PC-9 (cell line): ENCODE data around the gene ZSCAN10. TPM values are rescaled to one million over a fixed set of nuclear protein-coding genes. Genes with fewer than 3 reads are reported as not detected.

Experiments
- BruUV-seq: library from RNA; stranded (reverse); fragments of 400-500 nt; replicated peaks from 2 replicates; lab custom pipeline; 2021; lab: Mats Ljungman, UMichigan
- CTCF ChIA-PET: fragments of 300-600 bp; sonication (Branson Sonifier 250); formaldehyde crosslinking; loops from one replicate; lab custom pipeline; 2022; ENCODE audit warnings: antibody characterized with exemption; lab: Charles Lee
- POLR2A ChIA-PET: fragments of 300-600 bp; sonication (Branson Sonifier 250); formaldehyde crosslinking; loops from one replicate; lab custom pipeline; 2022; ENCODE audit warnings: antibody characterized with exemption; ENCODE audit not compliant: unreplicated experiment; lab: Charles Lee
- DNase-seq, 2 experiments: peaks; one replicate each; pipeline versions ENCODE4 v3.0.0 to v3.0.0-alpha.2; 2015 to 2022; ENCODE audit warnings: mixed read lengths in 1 of 2
- H2AFZ ChIP-seq: fragments of 200-600 bp; sonication (generic); 2 replicates; pipeline ENCODE4 v1.8.1; 2017; ENCODE audit warnings: antibody characterized with exemption
- H3F3A ChIP-seq: fragments of 200-600 bp; sonication (generic); 2 replicates; pipeline ENCODE4 v1.8.1; 2017; ENCODE audit warnings: antibody characterized with exemption, mild to moderate bottlenecking, low read depth; ENCODE audit not compliant: insufficient read depth
- H3K27ac ChIP-seq: fragments of 200-600 bp; sonication (generic); 2 replicates; pipeline ENCODE4 v1.6.1; 2016; ENCODE audit warnings: mixed run types
- H3K27me3 ChIP-seq: fragments of 200-600 bp; sonication (generic); 2 replicates; pipeline ENCODE4 v1.6.1; 2016; ENCODE audit warnings: low read depth, mixed run types; ENCODE audit not compliant: insufficient read depth
- H3K36me3 ChIP-seq: fragments of 200-600 bp; sonication (generic); 2 replicates; pipeline ENCODE4 v1.6.1; 2016; ENCODE audit warnings: low read depth, mixed run types
- H3K4me1 ChIP-seq: fragments of 200-600 bp; sonication (generic); replicated peaks from 2 replicates; pipeline ENCODE4 v1.6.1; 2016; ENCODE audit warnings: mixed run types; ENCODE audit not compliant: insufficient read depth
- H3K4me2 ChIP-seq: fragments of 200-600 bp; sonication (generic); 2 replicates; pipeline ENCODE4 v1.6.1; 2017; ENCODE audit warnings: mixed run types
- H3K4me3 ChIP-seq: fragments of 200-600 bp; sonication (generic); 2 replicates; pipeline ENCODE4 v1.6.1; 2016; ENCODE audit warnings: mixed run types
- H3K79me2 ChIP-seq: fragments of 200-600 bp; sonication (generic); 2 replicates; pipeline ENCODE4 v1.6.1; 2017; ENCODE audit warnings: low read depth, mixed run types
- H3K9me2 ChIP-seq: fragments of 200-600 bp; sonication (generic); 2 replicates; pipeline ENCODE4 v1.8.1; 2017; ENCODE audit warnings: mild to moderate bottlenecking; ENCODE audit not compliant: insufficient read depth
- H3K9me3 ChIP-seq: fragments of 200-600 bp; sonication (generic); 2 replicates; pipeline ENCODE4 v1.8.1; 2016; ENCODE audit warnings: low read depth; ENCODE audit not compliant: insufficient read depth
- H4K20me1 ChIP-seq: fragments of 200-600 bp; sonication (generic); 2 replicates; pipeline ENCODE4 v1.8.1; 2017; ENCODE audit not compliant: insufficient read depth
- EZH2 ChIP-seq: fragments of 200-600 bp; sonication (generic); IDR thresholded peaks from 2 replicates; pipeline ENCODE4 v1.8.0; 2017; ENCODE audit warnings: antibody characterized with exemption, low read depth
- intact Hi-C: fragments of 100-400 bp; cut with micrococcal nuclease; formaldehyde crosslinking; loops from one replicate; pipeline ENCODE4 v1.10.0; 2022; ENCODE audit not compliant: unreplicated experiment
- total RNA-seq: library from RNA; stranded (reverse); gene quantifications from 2 replicates; pipeline ENCODE4 v1.2.3, GENCODE V29; 2021
- TF ChIP-seq, protein P1 (sequence below): fragments of 200-600 bp; sonication (generic); conservative IDR thresholded peaks from 2 replicates; pipeline ENCODE4 v1.6.1; 2017; ENCODE audit warnings: mixed run types, antibody characterized with exemption, mild to moderate bottlenecking, moderate library complexity

ZSCAN10 gene
- total RNA-seq, 1 experiment from 2014 or later = not detected

DNA sequence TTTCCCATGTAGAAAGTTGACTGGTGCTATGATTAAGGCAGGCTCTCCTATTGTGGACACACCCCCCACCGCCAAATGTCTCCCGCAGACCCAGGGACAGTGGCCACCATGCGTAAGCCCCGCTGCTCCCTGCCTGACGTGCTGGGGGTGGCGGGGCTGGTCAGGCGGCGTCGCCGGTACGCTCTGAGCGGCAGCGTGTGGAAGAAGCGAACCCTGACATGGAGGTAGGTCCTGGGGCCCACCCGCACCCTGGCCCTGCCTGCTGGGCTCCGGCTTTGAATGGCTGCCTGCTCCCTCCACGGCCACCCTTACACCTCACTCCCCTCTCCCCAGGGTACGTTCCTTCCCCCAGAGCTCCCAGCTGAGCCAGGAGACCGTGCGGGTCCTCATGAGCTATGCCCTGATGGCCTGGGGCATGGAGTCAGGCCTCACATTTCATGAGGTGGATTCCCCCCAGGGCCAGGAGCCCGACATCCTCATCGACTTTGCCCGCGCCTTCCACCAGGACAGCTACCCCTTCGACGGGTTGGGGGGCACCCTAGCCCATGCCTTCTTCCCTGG, 49.1 kb downstream of the ZSCAN10 start:
- Histone ChIP-seq H3K79me2 (no peaks in the 10 kb centered on the region), H3K4me2 (no peak overlapping the region), H3K9me3 (no peaks in the 10 kb centered on the region), H4K20me1 (no peaks in the 10 kb centered on the region), H3K4me3 (no peak overlapping the region), H3K27me3 (no peaks in the 10 kb centered on the region), H3K9me2 (no peaks in the 10 kb centered on the region), H3F3A (peaks cover under 1% of the 10 kb centered on the region; the same call in 1 of the 2 replicates), H3K4me1 (peaks cover 4% of the 10 kb centered on the region; the same call in 1 of the 2 replicates), H2AFZ (no peak overlapping the region), H3K36me3 (no peaks in the 10 kb centered on the region), H3K27ac (no peak overlapping the region)
- BruUV-seq = no TSS peak
- no peak for DNase-seq
- ChIA-PET POLR2A (no interaction called here), CTCF (no interaction called here)
- TF ChIP-seq, protein P1, sequence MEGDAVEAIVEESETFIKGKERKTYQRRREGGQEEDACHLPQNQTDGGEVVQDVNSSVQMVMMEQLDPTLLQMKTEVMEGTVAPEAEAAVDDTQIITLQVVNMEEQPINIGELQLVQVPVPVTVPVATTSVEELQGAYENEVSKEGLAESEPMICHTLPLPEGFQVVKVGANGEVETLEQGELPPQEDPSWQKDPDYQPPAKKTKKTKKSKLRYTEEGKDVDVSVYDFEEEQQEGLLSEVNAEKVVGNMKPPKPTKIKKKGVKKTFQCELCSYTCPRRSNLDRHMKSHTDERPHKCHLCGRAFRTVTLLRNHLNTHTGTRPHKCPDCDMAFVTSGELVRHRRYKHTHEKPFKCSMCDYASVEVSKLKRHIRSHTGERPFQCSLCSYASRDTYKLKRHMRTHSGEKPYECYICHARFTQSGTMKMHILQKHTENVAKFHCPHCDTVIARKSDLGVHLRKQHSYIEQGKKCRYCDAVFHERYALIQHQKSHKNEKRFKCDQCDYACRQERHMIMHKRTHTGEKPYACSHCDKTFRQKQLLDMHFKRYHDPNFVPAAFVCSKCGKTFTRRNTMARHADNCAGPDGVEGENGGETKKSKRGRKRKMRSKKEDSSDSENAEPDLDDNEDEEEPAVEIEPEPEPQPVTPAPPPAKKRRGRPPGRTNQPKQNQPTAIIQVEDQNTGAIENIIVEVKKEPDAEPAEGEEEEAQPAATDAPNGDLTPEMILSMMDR = no peak
- no peak for TF ChIP-seq EZH2
- intact Hi-C loops = no loop called here

DNA sequence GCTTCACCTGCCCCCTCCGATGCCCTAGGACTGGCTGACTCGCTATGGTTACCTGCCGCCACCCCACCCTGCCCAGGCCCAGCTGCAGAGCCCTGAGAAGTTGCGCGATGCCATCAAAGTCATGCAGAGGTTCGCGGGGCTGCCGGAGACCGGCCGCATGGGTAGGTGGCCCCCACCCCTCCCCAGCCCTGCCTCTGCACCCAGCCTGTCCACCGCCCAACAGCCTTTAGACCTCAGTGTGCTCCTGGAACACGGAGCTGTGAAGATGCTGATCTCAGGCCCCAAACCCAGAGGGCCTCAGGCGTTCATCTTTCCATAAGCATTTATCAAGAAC, 51.7 kb downstream of the ZSCAN10 start:
- Histone ChIP-seq H3K27ac (no peak overlapping the region), H3F3A (peaks cover 15% of the 10 kb centered on the region; the same call in 1 of the 2 replicates), H3K79me2 (no peaks in the 10 kb centered on the region), H3K9me2 (no peaks in the 10 kb centered on the region), H2AFZ (no peak overlapping the region), H4K20me1 (no peaks in the 10 kb centered on the region), H3K9me3 (no peaks in the 10 kb centered on the region), H3K4me2 (no peak overlapping the region), H3K36me3 (no peaks in the 10 kb centered on the region), H3K4me1 (peaks cover 8% of the 10 kb centered on the region; the same call in 1 of the 2 replicates), H3K4me3 (no peak overlapping the region), H3K27me3 (no peaks in the 10 kb centered on the region)
- ChIA-PET CTCF (no interaction called here), POLR2A (interaction anchor here (0.6 kb wide), 2 partner anchors 26 to 53 kb away, joined by 4 to 5 read pairs; no protein-coding TSS in a partner anchor)
- DNase-seq = no peak
- TF ChIP-seq EZH2 = no peak
- TF ChIP-seq, protein P1 = no peak
- BruUV-seq = no TSS peak
- intact Hi-C loops = no loop called here

DNA sequence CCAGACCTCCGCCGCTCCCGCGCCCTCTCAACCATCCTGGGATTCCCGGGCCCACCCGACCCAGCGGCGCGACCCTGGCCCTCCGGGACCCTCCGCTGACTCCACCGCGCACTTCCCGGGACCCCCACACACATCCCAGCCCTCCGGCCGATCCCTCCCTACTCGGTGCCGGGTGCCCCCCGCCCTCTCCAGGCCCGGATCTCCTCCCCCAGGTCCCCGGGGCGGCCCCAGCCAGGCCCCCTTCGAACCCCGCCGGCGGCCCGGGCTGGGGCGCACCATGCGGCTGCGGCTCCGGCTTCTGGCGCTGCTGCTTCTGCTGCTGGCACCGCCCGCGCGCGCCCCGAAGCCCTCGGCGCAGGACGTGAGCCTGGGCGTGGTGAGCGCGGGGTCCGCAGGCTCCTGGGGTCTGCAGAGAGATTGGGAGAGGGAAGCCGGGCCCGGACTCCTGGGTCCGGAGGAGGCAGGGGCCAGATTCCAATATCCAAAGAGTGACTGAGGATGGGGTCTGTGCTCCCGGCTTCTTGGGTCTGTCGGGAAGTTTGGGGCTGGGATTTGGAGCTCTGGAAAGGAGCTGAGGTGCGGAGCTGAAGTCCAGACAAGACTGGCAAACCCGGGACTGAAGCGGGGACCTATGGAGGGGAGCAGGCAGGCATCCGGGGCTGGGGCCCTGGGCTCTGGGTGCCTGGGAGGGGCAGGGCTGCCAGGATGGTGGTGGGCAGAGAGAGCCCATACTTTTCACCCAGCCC, 52.3 kb downstream of the ZSCAN10 start:
- CTCF ChIA-PET = no interaction called here
- intact Hi-C loops = no loop called here
- Histone ChIP-seq H3K4me2 (no peak overlapping the region), H3K79me2 (no peaks in the 10 kb centered on the region), H3F3A (peaks cover 15% of the 10 kb centered on the region; the same call in 1 of the 2 replicates), H3K27ac (no peak overlapping the region), H3K4me3 (no peak overlapping the region; the same call in 1 of the 2 replicates), H3K36me3 (no peaks in the 10 kb centered on the region), H3K9me2 (no peaks in the 10 kb centered on the region), H4K20me1 (no peaks in the 10 kb centered on the region), H3K4me1 (peaks cover 8% of the 10 kb centered on the region; the same call in 1 of the 2 replicates), H2AFZ (no peak overlapping the region), H3K27me3 (no peaks in the 10 kb centered on the region), H3K9me3 (no peaks in the 10 kb centered on the region)
- BruUV-seq = no TSS peak
- TF ChIP-seq, protein P1 = no peak
- TF ChIP-seq EZH2 = no peak
- DNase-seq = no peak
- POLR2A ChIA-PET = interaction anchor here (0.6 kb wide), 1 partner anchor 52 kb away, joined by 4 read pairs; no protein-coding TSS in a partner anchor
